Epidermal melanocyte (primary cell): ENCODE results near the gene GALNT18.
A peak's percentile ranks its signal among the peaks of the same experiment; 100 is the strongest.

ENCODE experiments used
- DNase-seq: peaks from one replicate; pipeline ENCODE4 v3.0.0; 2011; ENCODE audit warnings: low spot score; ENCODE audit not compliant: insufficient read length

GALNT18 gene

GRCh38 chr11:11436715-11437313, 185.0 kb downstream of the GALNT18 start:
- DNase-seq = no peak

GRCh38 chr11:11435635-11436034, 186.2 kb downstream of the GALNT18 start:
- no peak for DNase-seq

DNA sequence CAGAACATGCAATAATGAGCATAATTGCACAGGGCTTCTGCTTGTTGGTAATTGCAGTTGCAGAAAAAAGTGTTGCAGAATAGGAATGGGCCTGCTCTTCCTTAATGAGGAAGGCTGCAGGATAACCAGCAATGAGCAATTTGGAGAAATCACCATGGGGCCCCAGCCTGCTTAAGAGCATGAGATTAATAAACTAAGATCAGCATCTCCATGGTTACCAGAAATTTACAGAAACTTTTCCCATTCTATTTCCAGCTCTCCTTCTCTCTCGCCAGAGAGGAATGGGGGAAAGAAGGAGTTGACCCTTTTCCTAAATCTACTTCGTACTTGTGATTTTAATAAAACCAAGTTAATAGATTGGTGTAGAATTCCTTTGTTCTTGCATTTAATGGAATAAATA, 187.8 kb downstream of the GALNT18 start:
- no peak for DNase-seq

- no peak for DNase-seq
Observed at GRCh38 chr11:11432621-11433319, 189.0 kb downstream of the GALNT18 start.

- DNase-seq = no peak
Observed at GRCh38 chr11:11430431-11430830, 191.4 kb downstream of the GALNT18 start.

- no peak for DNase-seq
Observed at GRCh38 chr11:11428714-11429113, 193.1 kb downstream of the GALNT18 start.

GRCh38 chr11:11427542-11427941, 194.3 kb downstream of the GALNT18 start:
- DNase-seq = no peak

GRCh38 chr11:11427140-11427539, 194.7 kb downstream of the GALNT18 start:
- no peak for DNase-seq

- DNase-seq = no peak
Observed at GRCh38 chr11:11426226-11426952, 195.4 kb downstream of the GALNT18 start.

DNA sequence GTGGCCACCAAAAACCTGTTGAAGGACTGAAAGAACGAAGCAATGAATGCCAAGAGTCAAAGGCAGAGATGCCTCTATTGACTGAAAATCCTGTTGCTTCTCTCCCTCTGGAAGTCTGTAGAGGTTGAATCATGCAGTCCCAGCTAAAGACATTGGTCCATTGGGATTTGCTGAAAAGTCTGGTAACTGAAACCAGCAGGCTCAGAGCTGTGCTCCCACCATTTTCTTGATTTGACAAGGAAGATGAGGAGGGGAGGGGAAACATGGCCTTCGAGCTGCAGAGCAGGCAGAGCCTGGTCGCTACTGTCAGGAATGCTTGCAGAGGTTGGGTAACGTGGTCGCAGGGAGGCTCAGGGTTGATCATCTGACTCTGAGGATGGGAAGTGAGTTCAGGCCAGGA, 196.0 kb downstream of the GALNT18 start:
- no peak for DNase-seq

- no peak for DNase-seq
Observed at GRCh38 chr11:11424688-11425087, 197.1 kb downstream of the GALNT18 start.

DNA sequence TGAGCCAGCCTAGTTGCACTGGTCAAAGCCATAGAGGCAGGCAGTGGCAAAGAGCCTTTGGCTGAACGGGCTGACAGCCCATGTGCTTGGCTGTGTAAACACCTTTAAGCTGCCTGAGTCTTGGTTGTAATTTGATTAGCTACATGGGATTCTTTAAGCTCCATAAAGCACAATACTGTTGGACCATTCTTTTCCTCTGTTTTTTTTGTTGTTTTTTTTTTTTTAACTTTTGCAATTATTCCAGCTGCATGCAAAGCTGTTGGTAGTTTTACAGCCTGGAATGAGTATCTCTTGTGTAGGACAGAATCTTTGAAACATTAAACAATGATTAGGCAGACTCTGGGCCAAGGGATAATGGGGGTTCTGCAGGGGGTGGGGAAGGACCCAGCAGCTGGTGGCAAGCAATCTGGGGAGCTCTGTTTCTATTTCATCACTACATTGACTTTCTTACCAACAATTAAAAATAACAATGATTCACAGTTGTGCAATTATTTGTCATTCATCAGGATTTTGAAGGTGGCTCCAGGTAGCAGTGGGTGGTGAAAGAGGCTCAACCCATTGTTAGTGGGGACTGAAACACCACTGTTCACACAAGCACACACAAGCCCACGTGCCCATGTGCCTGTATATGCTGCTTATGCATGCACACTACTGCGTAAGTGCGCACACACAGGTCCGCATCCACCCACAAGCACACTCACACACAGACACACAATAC, 199.2 kb downstream of the GALNT18 start:
- no peak for DNase-seq

GRCh38 chr11:11421509-11421908, 200.3 kb downstream of the GALNT18 start:
- DNase-seq = no peak

GRCh38 chr11:11420899-11421285, 200.9 kb downstream of the GALNT18 start:
- DNase-seq = no peak

DNA sequence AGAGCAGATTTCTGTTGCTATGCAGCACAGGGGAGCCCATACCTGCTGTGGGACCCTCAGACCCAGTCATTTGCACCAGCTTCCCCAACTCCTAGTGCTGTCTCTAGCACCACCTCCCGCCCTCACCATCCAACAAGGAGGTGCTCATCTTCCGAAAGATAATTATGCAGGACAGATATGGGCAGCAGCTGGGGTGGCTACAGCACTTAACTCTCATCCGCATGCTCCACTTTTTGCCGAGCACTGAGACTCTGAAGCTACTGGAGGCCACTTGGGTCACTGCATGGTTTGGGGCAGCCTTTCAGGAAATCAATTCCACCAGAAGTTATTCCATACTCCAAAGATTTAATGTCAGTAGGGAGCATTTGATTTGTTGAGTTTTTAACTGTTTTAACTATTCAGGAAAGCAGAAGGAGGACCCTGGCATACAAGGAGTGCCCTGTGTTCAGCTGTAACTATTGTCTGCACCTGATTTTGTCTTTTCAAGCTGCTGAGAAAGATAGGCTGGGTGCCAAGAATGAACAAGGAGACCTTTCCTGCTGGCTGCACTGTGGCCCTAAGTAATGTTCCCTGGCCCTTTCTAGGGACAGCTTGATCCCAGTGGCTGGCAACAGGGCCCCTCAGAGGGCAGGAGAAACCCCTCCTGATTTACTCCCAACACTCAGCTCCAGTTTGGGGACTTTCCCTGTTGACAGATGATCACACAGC, 201.5 kb downstream of the GALNT18 start:
- no peak for DNase-seq

DNA sequence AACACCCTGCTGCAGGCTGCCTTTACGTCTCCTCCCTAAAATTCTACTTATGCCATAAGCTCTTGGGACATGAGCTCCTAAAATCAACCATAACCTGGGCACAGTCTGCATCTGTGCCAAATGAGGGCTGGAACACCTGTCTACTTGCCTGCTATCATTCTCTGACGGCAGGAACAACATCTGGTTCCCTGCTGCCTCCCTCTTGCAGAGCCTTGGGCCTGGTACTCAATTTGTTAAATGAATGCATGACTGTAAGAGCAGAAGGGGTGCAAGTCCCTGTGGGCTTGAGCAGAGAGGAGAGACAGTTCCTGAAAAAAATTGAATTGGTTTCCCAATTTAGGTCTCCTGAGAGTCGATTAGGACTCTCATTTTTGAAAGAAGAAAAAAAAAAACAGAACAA, 202.1 kb downstream of the GALNT18 start:
- no peak for DNase-seq

- peak; percentile 57 for DNase-seq
Observed at GRCh38 chr11:11416917-11417316, 204.9 kb downstream of the GALNT18 start.

GRCh38 chr11:11416502-11416901, 205.3 kb downstream of the GALNT18 start:
- peak; percentile 49 for DNase-seq

DNA sequence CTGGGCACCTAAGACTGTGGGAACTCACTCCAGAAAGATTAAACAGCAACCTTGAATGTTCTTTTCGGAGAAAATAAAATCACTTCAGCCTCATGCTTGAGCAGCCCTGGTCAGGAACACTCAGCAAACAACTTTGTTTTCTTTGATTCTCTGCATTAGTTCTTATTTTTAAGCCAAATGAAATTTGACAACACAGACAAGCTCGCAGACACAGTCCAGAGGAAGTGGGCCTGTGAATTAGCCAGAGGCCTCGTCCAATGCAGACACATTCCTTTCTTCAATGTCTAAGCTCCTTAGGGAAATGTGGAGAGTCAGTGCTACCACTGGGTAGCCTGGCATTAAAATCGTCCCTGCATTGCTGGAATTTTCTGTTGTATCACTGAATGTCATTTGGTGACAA, 205.9 kb downstream of the GALNT18 start:
- peak; percentile 50 for DNase-seq

DNA sequence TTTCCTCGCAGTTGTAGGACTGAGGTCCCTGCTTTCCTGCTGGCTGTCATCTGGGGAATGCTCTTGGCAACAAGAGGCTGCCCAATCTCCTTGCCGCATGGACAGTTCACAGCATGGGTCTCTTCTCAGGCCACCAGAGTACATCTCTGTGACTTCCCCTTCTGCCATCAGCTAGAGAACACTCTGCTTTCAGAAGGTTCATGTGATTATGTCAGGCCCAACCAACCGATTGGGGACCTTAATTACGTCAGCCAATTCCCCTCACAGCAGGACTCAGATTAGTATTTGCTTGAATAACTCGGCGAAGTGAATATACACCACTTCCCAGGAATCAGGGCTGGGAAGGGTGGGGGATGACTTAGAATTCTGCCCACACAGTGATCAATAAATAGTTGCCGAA, 206.8 kb downstream of the GALNT18 start:
- no peak for DNase-seq

DNA sequence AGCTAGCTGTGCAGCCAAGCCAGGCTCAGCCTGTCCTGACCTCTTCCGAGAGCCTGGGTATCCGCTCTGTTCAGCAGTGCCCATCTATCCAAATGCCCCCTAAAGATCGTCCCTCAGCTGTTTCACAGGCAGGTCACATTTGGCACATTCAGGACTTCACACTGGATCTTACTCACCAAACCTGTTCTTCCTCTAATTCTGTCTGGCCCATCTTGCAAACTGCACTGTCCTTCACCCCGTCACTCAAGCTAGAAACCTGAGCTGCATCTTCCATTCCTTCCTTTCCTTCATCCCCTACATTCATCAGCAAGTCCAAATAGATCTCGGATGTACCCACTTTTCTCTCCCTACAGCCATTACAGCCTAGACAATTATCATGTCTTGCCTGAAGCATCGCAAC, 208.0 kb downstream of the GALNT18 start:
- DNase-seq = no peak
